Fibroblast of villous mesenchyme (primary cell): ENCODE measurements around the gene BATF. TPM values are rescaled to one million over a fixed set of nuclear protein-coding genes. Genes with fewer than 3 reads are reported as not detected.

ENCODE experiments used
- DNase-seq: peaks from one replicate; pipeline ENCODE4 v3.0.0-alpha.2; 2010; ENCODE audit warnings: low read depth
- H3K4me3 ChIP-seq: 2 replicates; pipeline ENCODE4 v1.5.1; 2011; ENCODE audit warnings: low read depth, mild to moderate bottlenecking, low read length
- CTCF ChIP-seq: IDR thresholded peaks from 2 replicates; pipeline ENCODE4 v1.5.1; 2012; ENCODE audit warnings: low read depth, mild to moderate bottlenecking, low read length; ENCODE audit not compliant: insufficient read depth
- total RNA-seq: library from RNA; depleted of rRNA; stranded (reverse); fragments of >200 nt; gene quantifications from 2 replicates; pipeline ENCODE4 v1.2.3, GENCODE V29; 2012

Gene BATF
- total RNA-seq, 1 donor, result not detected

- no peak for DNase-seq
- no peak overlapping the region for H3K4me3 ChIP-seq
- no peak for TF ChIP-seq CTCF
These were observed 28.6 kb upstream of the BATF start for GRCh38 chr14:75493592-75494087.

GRCh38 chr14:75494896-75495295, 27.4 kb upstream of the BATF start:
- TF ChIP-seq CTCF, result no peak
- no peak for DNase-seq
- H3K4me3 ChIP-seq, result no peak overlapping the region

- H3K4me3 ChIP-seq, result no peak overlapping the region
- DNase-seq, result no peak
- TF ChIP-seq CTCF, result no peak
These were observed 26.9 kb upstream of the BATF start for GRCh38 chr14:75495399-75495798.

- no peak for DNase-seq
- no peak for TF ChIP-seq CTCF
- no peak overlapping the region for H3K4me3 ChIP-seq
These were observed 26.4 kb upstream of the BATF start for GRCh38 chr14:75495882-75496281.

GRCh38 chr14:75496755-75497154, 25.5 kb upstream of the BATF start:
- DNase-seq, result no peak
- TF ChIP-seq CTCF, result no peak
- H3K4me3 ChIP-seq, result no peak overlapping the region

GRCh38 chr14:75497191-75497590, 25.1 kb upstream of the BATF start:
- no peak for TF ChIP-seq CTCF
- no peak overlapping the region for H3K4me3 ChIP-seq
- no peak for DNase-seq

- TF ChIP-seq CTCF, result no peak
- no peak for DNase-seq
- no peak overlapping the region for H3K4me3 ChIP-seq
These were observed 24.6 kb upstream of the BATF start for GRCh38 chr14:75497701-75498100.
